ENCODE measurements around the gene PCLO.

- TF ChIP-seq CTCF (IDR thresholded peaks at IDR 0.05) = no peak
- no peak for TF ChIP-seq POLR2AphosphoS5 (IDR thresholded peaks at IDR 0.05)
Observed at GRCh38 chr7:83020161-83020560, 142.5 kb downstream of the PCLO start.
